B cell (primary cell): Measurements from ENCODE around the gene MAN2A1. TPM values are rescaled to one million over a fixed set of nuclear protein-coding genes. Genes with fewer than 3 reads are reported as not detected.

Experiments
- ATAC-seq: fragments of 200-7000 bp; cut with Tn5 transposase; one replicate; pipeline ENCODE4 v1.10.0; 2021; ENCODE audit warnings: low read depth, mild to moderate bottlenecking, moderate number of reproducible peaks, moderate library complexity
- CTCF ChIA-PET: fragments of 350-600 bp; sonication (Branson Sonifier 250); formaldehyde crosslinking; loops from one replicate; lab custom pipeline; 2021; ENCODE audit warnings: antibody characterized with exemption, inconsistent platforms; lab: Charles Lee
- POLR2A ChIA-PET: fragments of 350-600 bp; sonication (Branson Sonifier 250); formaldehyde crosslinking; loops from one replicate; lab custom pipeline; 2021; ENCODE audit warnings: antibody characterized with exemption; lab: Charles Lee
- DNase-seq: peaks from one replicate; pipeline ENCODE4 v3.0.0; 2013
- H2AFZ ChIP-seq: 2 replicates; pipeline ENCODE4 v1.6.1; 2012; ENCODE audit warnings: mild to moderate bottlenecking, low read depth, low read length; ENCODE audit not compliant: insufficient read depth, poor library complexity, severe bottlenecking
- H3K27ac ChIP-seq, 2 donors: 1 replicate in 1 of 2; 2 replicates in 1 of 2; pipeline ENCODE4 v1.5.1; 2012 to 2013; ENCODE audit warnings: low read length in 2 of 2, mild to moderate bottlenecking in 2 of 2, moderate library complexity in 1 of 2
- H3K27me3 ChIP-seq, 4 experiments: fragments of 200-600 bp in 1 of 4; sonication (generic) in 1 of 4; replicated peaks in 1 of 4; 1 replicate in 2 of 4; 2 replicates in 2 of 4; pipeline versions ENCODE4 v1.6.1 to v1.7.0; 2013 to 2016; ENCODE audit warnings: low read length in 3 of 4, mild to moderate bottlenecking in 2 of 4, mixed read lengths in 1 of 4, moderate library complexity in 1 of 4; ENCODE audit not compliant: insufficient read depth in 4 of 4, control insufficient read depth in 3 of 4; ENCODE audit errors: control extremely low read depth in 1 of 4
- H3K36me3 ChIP-seq, 2 experiments: replicated peaks in 1 of 2; 1 replicate in 1 of 2; 2 replicates in 1 of 2; pipeline versions ENCODE4 v1.6.1 to v1.7.1; 2013; ENCODE audit warnings: low read length in 1 of 2; ENCODE audit not compliant: insufficient read depth in 2 of 2, control insufficient read depth in 1 of 2; ENCODE audit errors: control extremely low read depth in 1 of 2, extremely low read depth in 1 of 2
- H3K4me1 ChIP-seq, 2 donors: fragments of 200-600 bp in 1 of 2; sonication (generic) in 1 of 2; 1 replicate in 1 of 2; 2 replicates in 1 of 2; pipeline versions ENCODE4 v1.5.1 to v1.6.1; 2013 to 2017; ENCODE audit warnings: low read length in 2 of 2; ENCODE audit not compliant: control insufficient read depth in 2 of 2, insufficient read depth in 2 of 2
- H3K4me2 ChIP-seq: replicated peaks from 2 replicates; pipeline ENCODE3; 2012; ENCODE audit warnings: mild to moderate bottlenecking, low read depth, low read length; ENCODE audit not compliant: poor library complexity, severe bottlenecking
- H3K4me3 ChIP-seq, 5 experiments: fragments of 200-600 bp in 1 of 5; sonication (generic) in 1 of 5; 1 replicate in 3 of 5; 2 replicates in 2 of 5; pipeline versions ENCODE4 v1.5.1 to v1.7.0; 2011 to 2016; ENCODE audit warnings: low read length in 4 of 5, mild to moderate bottlenecking in 4 of 5, low read depth in 2 of 5, control low read depth in 1 of 5, moderate library complexity in 1 of 5; ENCODE audit not compliant: insufficient read depth in 1 of 5; ENCODE audit errors: control extremely low read depth in 1 of 5, extremely low read depth in 1 of 5
- H3K79me2 ChIP-seq: fragments of 200-600 bp; sonication (generic); one replicate; pipeline ENCODE4 v1.6.0; 2016; ENCODE audit warnings: low read length; ENCODE audit not compliant: control insufficient read depth, insufficient read depth
- H3K9ac ChIP-seq: fragments of 200-600 bp; sonication (generic); 2 replicates; pipeline ENCODE4 v1.6.1; 2017; ENCODE audit warnings: mild to moderate bottlenecking, low read length, moderate library complexity
- H3K9me3 ChIP-seq, 3 donors: one replicate each; pipeline versions ENCODE4 v1.6.1 to v1.7.1; 2013; ENCODE audit warnings: low read length in 2 of 3; ENCODE audit not compliant: control insufficient read depth in 2 of 3, insufficient read depth in 1 of 3; ENCODE audit errors: control extremely low read depth in 1 of 3
- H4K20me1 ChIP-seq: 2 replicates; pipeline ENCODE4 v1.6.0; 2012; ENCODE audit warnings: mild to moderate bottlenecking, low read length; ENCODE audit not compliant: insufficient read depth, control insufficient read depth, poor library complexity, severe bottlenecking
- H3K27ac Mint-ChIP-seq: one replicate; pipeline ENCODE4 v1.8.0; 2021; ENCODE audit warnings: mixed read lengths
- H3K27me3 Mint-ChIP-seq: one replicate; pipeline ENCODE4 v1.8.0; 2021; ENCODE audit warnings: mixed read lengths
- H3K4me1 Mint-ChIP-seq: one replicate; pipeline ENCODE4 v1.8.0; 2021; ENCODE audit warnings: mixed read lengths
- H3K4me3 Mint-ChIP-seq: one replicate; pipeline ENCODE4 v1.8.0; 2021; ENCODE audit warnings: mixed read lengths
- H3K9me3 Mint-ChIP-seq: one replicate; pipeline ENCODE4 v1.8.0; 2022; ENCODE audit warnings: mixed read lengths; ENCODE audit not compliant: insufficient read depth
- CTCF ChIP-seq: fragments of 200-600 bp; IDR thresholded peaks from one replicate; pipeline ENCODE4 v1.8.0; 2022; ENCODE audit warnings: antibody characterized with exemption, mild to moderate bottlenecking
- EZH2 ChIP-seq: IDR thresholded peaks from 2 replicates; pipeline ENCODE4 v1.6.1; 2012; ENCODE audit warnings: borderline replicate concordance, low read depth, mild to moderate bottlenecking, moderate library complexity, low read length; ENCODE audit not compliant: insufficient read depth, poor library complexity, severe bottlenecking
- WGBS: methylation state at CpG from one replicate; pipeline ENCODE4 v1.1.5; 2013; ENCODE audit warnings: missing lambda C conversion rate; ENCODE audit not compliant: insufficient coverage; 5-methylcytosine and 5-hydroxymethylcytosine counted together
- intact Hi-C: fragments of 100-400 bp; cut with micrococcal nuclease; formaldehyde crosslinking; loops from one replicate; pipeline ENCODE4 v1.10.0; 2022
- polyA plus RNA-seq: library from polyadenylated mRNA; depleted of rRNA; stranded (reverse); fragments of >200 nt; gene quantifications from 2 replicates; pipeline ENCODE4 v1.2.3, GENCODE V29; 2012
- total RNA-seq, 2 donors: library from RNA; stranded (reverse); fragments of 120-200 nt in 1 of 2; gene quantifications; 1 replicate in 1 of 2; 2 replicates in 1 of 2; pipeline versions ENCODE4 v1.2.3 to v1.2.4, GENCODE V29; 2013 to 2022

The MAN2A1 gene
- total and polyA plus RNA-seq, 2 donors (not counting 1 experiment from before 2014, with no cell fraction given): 12.7 to 55.0 TPM

DNA sequence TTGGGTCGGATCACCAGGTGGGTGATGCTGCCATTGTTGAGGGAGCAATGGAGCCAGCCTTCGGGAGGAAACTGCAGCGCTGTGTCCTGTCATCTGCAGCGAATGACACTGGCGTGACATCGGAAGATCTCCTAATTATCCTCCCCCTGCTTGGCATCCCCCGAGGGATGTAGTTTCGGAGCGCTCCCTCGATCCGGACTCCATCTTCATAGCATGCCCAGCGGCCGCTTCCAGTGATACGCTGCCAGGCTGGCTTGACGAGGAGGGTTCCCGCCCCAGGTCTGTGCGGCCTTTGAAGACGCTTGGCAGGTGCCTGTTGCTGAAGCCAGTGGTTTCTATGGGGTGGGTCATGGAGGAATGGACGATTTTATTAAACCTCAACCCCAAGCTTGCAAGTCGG lies 194.9 kb downstream of the MAN2A1 start:
- Mint-ChIP-seq H3K27me3 (peaks cover 3% of the 10 kb centered on the region), H3K27ac (no peak overlapping the region), H3K4me1 (no peaks in the 10 kb centered on the region), H3K4me3 (no peak overlapping the region), H3K9me3 (no peaks in the 10 kb centered on the region)
- ChIA-PET CTCF (no interaction called here), POLR2A (no interaction called here)
- ATAC-seq: no peak
- Histone ChIP-seq H3K36me3 (no peaks in the 10 kb centered on the region), H3K9ac (no peak overlapping the region), H3K79me2 (no peaks in the 10 kb centered on the region), H3K9me3 (no peaks in the 10 kb centered on the region), H2AFZ (no peak overlapping the region), H3K4me1 (no peaks in the 10 kb centered on the region), H3K27ac (no peak overlapping the region), H4K20me1 (no peaks in the 10 kb centered on the region), H3K4me2 (no peak overlapping the region), H3K4me3 (no peak overlapping the region), H3K27me3 (no peaks in the 10 kb centered on the region)
- 98% methylated on average over 17 of the region's 20 CpGs for WGBS
- intact Hi-C loops: no loop called here
- TF ChIP-seq EZH2 (no peak), CTCF (no peak)
- no peak for DNase-seq

DNA sequence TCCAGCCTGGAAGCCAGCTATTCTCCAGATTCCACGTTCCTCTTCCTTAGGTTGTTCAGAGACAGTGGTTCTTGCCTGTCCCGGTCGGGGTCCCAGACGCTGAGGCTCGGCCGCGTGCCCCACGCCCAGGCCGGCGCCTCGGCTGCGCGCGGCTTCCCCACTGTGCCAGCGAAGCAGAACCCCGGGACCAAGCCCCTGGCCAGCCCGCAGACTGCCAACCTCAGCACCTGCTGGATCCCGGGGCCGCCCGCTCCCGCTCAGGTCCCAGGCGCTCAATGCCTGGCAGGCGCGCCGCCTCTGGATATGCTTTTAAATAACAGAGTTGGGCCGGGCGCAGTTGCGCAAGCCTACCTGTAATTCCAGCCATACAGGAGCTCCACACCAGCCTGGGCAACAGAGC lies 195.5 kb downstream of the MAN2A1 start:
- Histone ChIP-seq H2AFZ (no peak overlapping the region), H3K9ac (no peak overlapping the region), H3K9me3 (no peaks in the 10 kb centered on the region), H3K79me2 (no peaks in the 10 kb centered on the region), H3K4me2 (no peak overlapping the region), H3K27ac (no peak overlapping the region), H3K27me3 (no peaks in the 10 kb centered on the region), H3K4me3 (no peak overlapping the region), H3K36me3 (no peaks in the 10 kb centered on the region), H3K4me1 (no peaks in the 10 kb centered on the region), H4K20me1 (no peaks in the 10 kb centered on the region)
- intact Hi-C loops: no loop called here
- no peak for ATAC-seq
- ChIA-PET POLR2A (no interaction called here), CTCF (no interaction called here)
- 94% methylated on average over 27 of the region's 28 CpGs for WGBS
- H3K9me3 Mint-ChIP-seq: no peaks in the 10 kb centered on the region
- H3K27me3 Mint-ChIP-seq: peaks cover 3% of the 10 kb centered on the region
- no peaks in the 10 kb centered on the region for H3K4me1 Mint-ChIP-seq
- H3K27ac Mint-ChIP-seq: no peak overlapping the region
- H3K4me3 Mint-ChIP-seq: no peak overlapping the region
- no peak for TF ChIP-seq EZH2
- no peak for TF ChIP-seq CTCF
- no peak for DNase-seq
